Activated CD8-positive, alpha-beta T cell treated with anti-CD3 and anti-CD28 coated beads for 36 hours (primary cell): Measurements from ENCODE around the gene DAAM1. TPM values are rescaled to one million over a fixed set of nuclear protein-coding genes. Genes with fewer than 3 reads are reported as not detected.

ENCODE experiments used
- ATAC-seq: fragments of 200-7000 bp; cut with Tn5 transposase; one replicate; pipeline ENCODE4 v1.10.0; 2021; ENCODE audit warnings: mild to moderate bottlenecking, moderate library complexity
- CTCF ChIA-PET: fragments of 350-600 bp; sonication (Branson Sonifier 250); formaldehyde crosslinking; loops from one replicate; lab custom pipeline; 2021; ENCODE audit warnings: antibody characterized with exemption; lab: Charles Lee
- POLR2A ChIA-PET: fragments of 350-600 bp; sonication (Branson Sonifier 250); formaldehyde crosslinking; loops from one replicate; lab custom pipeline; 2021; ENCODE audit warnings: antibody characterized with exemption; lab: Charles Lee
- DNase-seq: peaks from one replicate; pipeline ENCODE4 v3.0.0-alpha.2; 2020
- H3K27ac Mint-ChIP-seq: one replicate; pipeline ENCODE4 v1.8.0; 2021; ENCODE audit warnings: mild to moderate bottlenecking, mixed read lengths
- H3K27me3 Mint-ChIP-seq: one replicate; pipeline ENCODE4 v1.8.0; 2021; ENCODE audit warnings: mixed read lengths
- H3K36me3 Mint-ChIP-seq: one replicate; pipeline ENCODE4 v1.8.0; 2021; ENCODE audit warnings: low read depth, mixed read lengths
- H3K4me1 Mint-ChIP-seq: one replicate; pipeline ENCODE4 v1.8.0; 2021; ENCODE audit warnings: low read depth, mixed read lengths
- H3K4me3 Mint-ChIP-seq: one replicate; pipeline ENCODE4 v1.8.0; 2021; ENCODE audit warnings: mild to moderate bottlenecking, moderate library complexity, mixed read lengths
- H3K9me3 Mint-ChIP-seq: one replicate; pipeline ENCODE4 v1.8.0; 2021; ENCODE audit warnings: mixed read lengths
- intact Hi-C: fragments of 100-400 bp; cut with micrococcal nuclease; formaldehyde crosslinking; loops from one replicate; pipeline ENCODE4 v1.10.0; 2022
- total RNA-seq, 2 experiments: library from RNA; stranded (reverse); gene quantifications; one replicate each; pipeline ENCODE4 v1.2.3, GENCODE V29; 2021
- TF ChIP-seq, protein P1 (sequence below): fragments of 200-600 bp; IDR thresholded peaks from one replicate; pipeline ENCODE4 v1.8.0; 2022; ENCODE audit warnings: antibody characterized with exemption, mild to moderate bottlenecking

DAAM1 gene
- total RNA-seq, 2 experiments from 2014 or later = 7.2 to 9.9 TPM

DNA sequence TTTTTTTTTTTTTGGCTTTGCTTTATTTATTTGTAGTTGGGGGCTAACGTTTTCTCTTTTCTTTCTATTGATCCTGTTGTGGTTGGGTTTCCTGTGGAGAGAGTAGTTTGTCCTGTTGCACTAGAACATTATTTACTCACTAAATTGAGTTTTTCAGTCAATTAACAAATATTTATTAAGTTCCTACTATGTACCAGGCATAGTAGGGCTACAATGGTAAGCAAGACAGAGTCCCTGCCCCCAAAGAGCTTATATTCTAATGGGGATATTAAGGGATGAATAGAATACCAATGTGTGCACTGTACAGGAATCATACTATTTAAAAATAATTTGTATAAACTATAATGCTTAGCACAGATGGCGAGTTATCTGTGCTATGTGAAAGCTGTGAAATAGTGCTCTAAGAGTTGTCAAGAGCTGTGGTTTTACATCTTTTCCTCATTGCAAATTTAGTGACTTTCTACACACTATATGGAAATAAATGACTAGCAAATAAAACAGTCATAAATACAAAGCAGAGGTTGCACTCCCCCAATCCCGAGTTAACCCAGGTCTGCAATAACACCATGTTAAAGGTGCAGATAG, 181.8 kb downstream of the DAAM1 start:
- Mint-ChIP-seq H3K36me3 (peaks cover 4% of the 10 kb centered on the region), H3K9me3 (no peaks in the 10 kb centered on the region), H3K27ac (no peak overlapping the region), H3K4me1 (no peaks in the 10 kb centered on the region), H3K4me3 (no peak overlapping the region), H3K27me3 (no peaks in the 10 kb centered on the region)
- no peak for DNase-seq
- ATAC-seq = no peak
- intact Hi-C loops = no loop called here
- ChIA-PET POLR2A (no interaction called here), CTCF (interaction anchor here (1.8 kb wide), 1 partner anchor 74 kb away, joined by 6 read pairs; no protein-coding TSS in a partner anchor)
- TF ChIP-seq, protein P1, sequence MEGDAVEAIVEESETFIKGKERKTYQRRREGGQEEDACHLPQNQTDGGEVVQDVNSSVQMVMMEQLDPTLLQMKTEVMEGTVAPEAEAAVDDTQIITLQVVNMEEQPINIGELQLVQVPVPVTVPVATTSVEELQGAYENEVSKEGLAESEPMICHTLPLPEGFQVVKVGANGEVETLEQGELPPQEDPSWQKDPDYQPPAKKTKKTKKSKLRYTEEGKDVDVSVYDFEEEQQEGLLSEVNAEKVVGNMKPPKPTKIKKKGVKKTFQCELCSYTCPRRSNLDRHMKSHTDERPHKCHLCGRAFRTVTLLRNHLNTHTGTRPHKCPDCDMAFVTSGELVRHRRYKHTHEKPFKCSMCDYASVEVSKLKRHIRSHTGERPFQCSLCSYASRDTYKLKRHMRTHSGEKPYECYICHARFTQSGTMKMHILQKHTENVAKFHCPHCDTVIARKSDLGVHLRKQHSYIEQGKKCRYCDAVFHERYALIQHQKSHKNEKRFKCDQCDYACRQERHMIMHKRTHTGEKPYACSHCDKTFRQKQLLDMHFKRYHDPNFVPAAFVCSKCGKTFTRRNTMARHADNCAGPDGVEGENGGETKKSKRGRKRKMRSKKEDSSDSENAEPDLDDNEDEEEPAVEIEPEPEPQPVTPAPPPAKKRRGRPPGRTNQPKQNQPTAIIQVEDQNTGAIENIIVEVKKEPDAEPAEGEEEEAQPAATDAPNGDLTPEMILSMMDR = no peak

DNA sequence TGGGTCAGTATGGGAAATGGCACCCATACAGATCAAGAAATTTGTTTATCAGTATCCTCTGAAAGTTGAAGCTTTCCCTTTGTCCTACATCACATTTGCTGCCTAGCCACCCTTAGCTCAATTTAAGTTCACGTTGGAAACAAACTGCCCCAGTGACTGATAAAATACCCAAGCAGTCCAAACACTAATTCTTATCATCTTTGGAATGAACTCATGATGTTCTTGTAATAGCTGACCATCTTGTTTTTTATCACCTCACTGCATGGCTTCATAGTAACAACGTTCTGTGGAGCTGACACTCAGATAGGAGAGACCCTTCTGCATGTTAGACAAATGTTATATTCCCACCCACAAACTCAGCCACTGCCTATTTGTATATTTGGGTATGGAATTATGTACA, 183.3 kb downstream of the DAAM1 start:
- POLR2A ChIA-PET = no interaction called here
- CTCF ChIA-PET = no interaction called here
- TF ChIP-seq, protein P1 = no peak
- intact Hi-C loops = no loop called here
- DNase-seq (no peak), ATAC-seq (no peak)
- Mint-ChIP-seq H3K27ac (no peak overlapping the region), H3K27me3 (peaks cover 2% of the 10 kb centered on the region), H3K4me3 (no peak overlapping the region), H3K36me3 (peaks cover 4% of the 10 kb centered on the region), H3K4me1 (no peaks in the 10 kb centered on the region), H3K9me3 (no peaks in the 10 kb centered on the region)

DNA sequence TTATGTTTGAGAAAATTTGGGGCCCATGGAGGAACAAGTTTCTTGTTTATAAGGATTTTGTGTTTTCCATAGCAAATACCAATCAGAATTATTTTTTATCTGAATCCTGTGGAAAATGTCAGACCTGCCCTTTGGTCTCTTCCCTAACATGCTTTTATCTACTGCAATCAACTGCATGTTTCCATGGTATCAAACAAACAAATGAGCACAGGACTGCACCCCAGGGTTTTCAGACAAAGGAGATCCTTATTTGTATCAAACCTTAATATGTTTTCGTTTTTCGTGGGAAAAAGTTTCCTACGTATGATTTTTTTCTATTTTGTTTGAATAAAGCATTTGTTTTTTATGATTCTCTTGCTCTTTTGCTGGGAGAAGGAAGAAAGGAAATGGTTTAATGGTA, 185.6 kb downstream of the DAAM1 start:
- Mint-ChIP-seq H3K9me3 (no peaks in the 10 kb centered on the region), H3K36me3 (no peaks in the 10 kb centered on the region), H3K4me1 (no peaks in the 10 kb centered on the region), H3K27ac (no peak overlapping the region), H3K27me3 (peaks cover 2% of the 10 kb centered on the region), H3K4me3 (no peak overlapping the region)
- DNase-seq (no peak), ATAC-seq (no peak)
- POLR2A ChIA-PET = no interaction called here
- CTCF ChIA-PET = no interaction called here
- intact Hi-C loops = no loop called here
- TF ChIP-seq, protein P1 = no peak

DNA sequence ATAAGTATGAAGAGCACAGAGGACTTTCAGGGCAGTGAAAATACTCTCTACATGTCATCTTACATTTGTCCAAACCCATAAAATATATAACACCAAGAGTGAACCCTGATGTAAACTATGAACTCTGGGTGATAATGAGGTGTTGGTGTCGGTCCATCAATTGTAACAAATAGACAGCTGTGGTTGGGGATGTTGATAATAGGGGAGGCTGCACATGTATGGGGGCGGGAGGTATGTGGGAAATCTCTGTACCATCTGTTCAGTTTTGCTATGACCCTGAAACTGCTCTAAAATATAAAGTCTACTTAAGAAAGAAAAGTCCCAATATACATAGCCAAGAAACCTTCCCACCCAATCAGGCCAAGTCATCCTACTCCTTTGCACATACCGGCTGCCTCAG, 188.2 kb downstream of the DAAM1 start:
- no peak overlapping the region for H3K27ac Mint-ChIP-seq
- ChIA-PET CTCF (no interaction called here), POLR2A (no interaction called here)
- ATAC-seq (no peak), DNase-seq (no peak)
- H3K36me3 Mint-ChIP-seq = no peaks in the 10 kb centered on the region
- TF ChIP-seq, protein P1 = no peak
- no peak overlapping the region for H3K4me3 Mint-ChIP-seq
- no peaks in the 10 kb centered on the region for H3K9me3 Mint-ChIP-seq
- intact Hi-C loops = no loop called here
- H3K4me1 Mint-ChIP-seq = no peaks in the 10 kb centered on the region
- peaks cover 2% of the 10 kb centered on the region for H3K27me3 Mint-ChIP-seq

DNA sequence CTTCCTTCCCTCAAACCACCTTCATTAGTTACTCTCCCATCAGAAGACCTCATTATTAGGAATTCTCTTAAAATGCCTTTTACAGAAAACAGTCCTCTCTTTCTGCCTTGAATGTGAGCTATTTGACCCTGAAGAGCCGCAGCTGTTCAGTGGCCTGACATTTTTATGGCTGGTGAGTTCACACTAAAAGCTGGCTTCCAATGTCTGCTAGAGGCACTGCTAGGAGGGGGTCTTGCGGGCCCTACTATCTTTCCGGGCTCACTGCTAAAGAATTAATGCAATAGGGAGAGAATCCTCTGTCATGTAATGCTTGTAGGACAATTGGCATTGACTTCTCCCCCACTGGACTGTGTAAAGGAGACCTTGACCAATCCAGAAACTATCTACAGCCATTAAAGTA, 189.0 kb downstream of the DAAM1 start:
- peaks cover 2% of the 10 kb centered on the region for H3K27me3 Mint-ChIP-seq

More for the DNA sequence above, 189.0 kb downstream of the DAAM1 start:
- ChIA-PET CTCF (interaction anchor here (1.1 kb wide), 1 partner anchor 26 kb away, joined by 4 read pairs; no protein-coding TSS in a partner anchor), POLR2A (no interaction called here)
- H3K27ac Mint-ChIP-seq = no peak overlapping the region
- intact Hi-C loops = no loop called here
- TF ChIP-seq, protein P1 = no peak
- no peak overlapping the region for H3K4me3 Mint-ChIP-seq
- DNase-seq (no peak), ATAC-seq (no peak)
- no peaks in the 10 kb centered on the region for H3K9me3 Mint-ChIP-seq
- no peaks in the 10 kb centered on the region for H3K36me3 Mint-ChIP-seq
- H3K4me1 Mint-ChIP-seq = no peaks in the 10 kb centered on the region
